ENCODE results near the gene KIT.
A peak's percentile ranks its signal among the peaks of the same experiment; 100 is the strongest.

The KIT gene

DNA sequence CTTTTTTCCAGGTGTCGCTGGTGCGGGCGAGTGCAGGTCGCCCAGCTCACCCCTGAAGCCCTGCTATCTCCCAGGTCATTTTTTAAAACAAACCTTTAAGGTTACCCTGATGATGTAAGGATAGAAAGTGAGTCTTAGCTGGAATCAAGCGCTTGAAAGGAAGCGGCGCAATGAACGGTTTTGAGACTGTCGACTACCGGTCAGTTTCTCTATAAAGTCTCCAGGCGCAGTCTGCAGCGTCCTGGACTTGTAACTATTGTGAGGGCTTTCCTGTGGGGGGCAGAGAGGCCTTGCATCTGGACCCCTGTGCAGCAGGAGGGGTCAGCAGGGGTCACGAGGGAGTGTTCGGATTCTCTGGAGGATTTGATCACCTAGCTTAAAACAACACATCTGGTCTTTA is 1.6 kb downstream of the KIT start:
- peak; percentile 15 for DNase-seq (ENCODE audit: low spot score)
- in situ Hi-C loops (cut with MboI; ENCODE audit: low sequenced_read_pairs, unreplicated experiment): no loop called here
- TF ChIP-seq, protein P1, sequence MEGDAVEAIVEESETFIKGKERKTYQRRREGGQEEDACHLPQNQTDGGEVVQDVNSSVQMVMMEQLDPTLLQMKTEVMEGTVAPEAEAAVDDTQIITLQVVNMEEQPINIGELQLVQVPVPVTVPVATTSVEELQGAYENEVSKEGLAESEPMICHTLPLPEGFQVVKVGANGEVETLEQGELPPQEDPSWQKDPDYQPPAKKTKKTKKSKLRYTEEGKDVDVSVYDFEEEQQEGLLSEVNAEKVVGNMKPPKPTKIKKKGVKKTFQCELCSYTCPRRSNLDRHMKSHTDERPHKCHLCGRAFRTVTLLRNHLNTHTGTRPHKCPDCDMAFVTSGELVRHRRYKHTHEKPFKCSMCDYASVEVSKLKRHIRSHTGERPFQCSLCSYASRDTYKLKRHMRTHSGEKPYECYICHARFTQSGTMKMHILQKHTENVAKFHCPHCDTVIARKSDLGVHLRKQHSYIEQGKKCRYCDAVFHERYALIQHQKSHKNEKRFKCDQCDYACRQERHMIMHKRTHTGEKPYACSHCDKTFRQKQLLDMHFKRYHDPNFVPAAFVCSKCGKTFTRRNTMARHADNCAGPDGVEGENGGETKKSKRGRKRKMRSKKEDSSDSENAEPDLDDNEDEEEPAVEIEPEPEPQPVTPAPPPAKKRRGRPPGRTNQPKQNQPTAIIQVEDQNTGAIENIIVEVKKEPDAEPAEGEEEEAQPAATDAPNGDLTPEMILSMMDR (IDR thresholded peaks at IDR 0.05; ENCODE audit: borderline replicate concordance, control extremely low read depth, extremely low read depth, insufficient read depth, missing control alignments): no peak

GRCh38 chr4:54659749-54660535 is 2.2 kb downstream of the KIT start:
- TF ChIP-seq, protein P1 (IDR thresholded peaks at IDR 0.05; ENCODE audit: borderline replicate concordance, control extremely low read depth, extremely low read depth, insufficient read depth, missing control alignments): no peak
- in situ Hi-C loops (cut with MboI; ENCODE audit: low sequenced_read_pairs, unreplicated experiment): no loop called here
- DNase-seq (ENCODE audit: low spot score): no peak

DNA sequence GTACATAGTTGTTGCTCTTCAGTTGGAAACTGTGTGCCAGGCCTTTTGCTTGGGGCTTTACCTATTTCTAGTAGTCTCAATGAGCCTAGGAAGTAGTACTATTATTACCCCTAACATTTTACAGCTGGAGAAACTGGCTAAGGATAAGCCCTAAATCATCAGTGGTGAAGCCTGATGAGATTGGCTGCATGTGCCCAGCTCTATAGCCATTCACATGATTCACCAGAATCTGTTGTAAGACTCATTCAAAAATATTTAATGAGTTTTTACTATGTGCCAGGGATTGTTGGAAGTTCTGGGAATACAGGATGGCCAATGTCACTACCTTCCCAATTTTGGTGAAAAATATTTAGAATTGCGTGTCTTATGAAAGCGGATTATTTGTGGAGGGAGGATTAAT is 2.8 kb downstream of the KIT start:
- in situ Hi-C loops (cut with MboI; ENCODE audit: low sequenced_read_pairs, unreplicated experiment): no loop called here
- DNase-seq (ENCODE audit: low spot score): no peak
- TF ChIP-seq, protein P1 (IDR thresholded peaks at IDR 0.05; ENCODE audit: borderline replicate concordance, control extremely low read depth, extremely low read depth, insufficient read depth, missing control alignments): no peak

GRCh38 chr4:54661169-54661568 is 3.4 kb downstream of the KIT start:
- in situ Hi-C loops (cut with MboI; ENCODE audit: low sequenced_read_pairs, unreplicated experiment): no loop called here
- DNase-seq (ENCODE audit: low spot score): no peak
- TF ChIP-seq, protein P1 (IDR thresholded peaks at IDR 0.05; ENCODE audit: borderline replicate concordance, control extremely low read depth, extremely low read depth, insufficient read depth, missing control alignments): no peak

GRCh38 chr4:54661686-54662085 is 3.9 kb downstream of the KIT start:
- TF ChIP-seq, protein P1 (IDR thresholded peaks at IDR 0.05; ENCODE audit: borderline replicate concordance, control extremely low read depth, extremely low read depth, insufficient read depth, missing control alignments): no peak
- in situ Hi-C loops (cut with MboI; ENCODE audit: low sequenced_read_pairs, unreplicated experiment): no loop called here
- no peak for DNase-seq (ENCODE audit: low spot score)

- TF ChIP-seq, protein P1 (IDR thresholded peaks at IDR 0.05; ENCODE audit: borderline replicate concordance, control extremely low read depth, extremely low read depth, insufficient read depth, missing control alignments): no peak
- DNase-seq (ENCODE audit: low spot score): no peak
- in situ Hi-C loops (cut with MboI; ENCODE audit: low sequenced_read_pairs, unreplicated experiment): no loop called here
Observed at GRCh38 chr4:54662123-54662522, 4.4 kb downstream of the KIT start.

Data from GM13976 (cell line).